Liver (tissue), 3 donors: ENCODE results near the gene SMPD4.
"Not testable (repeated sequence)": the region's sequence is repeated elsewhere in the genome, so short reads cannot be mapped to it uniquely, and the experiment has no call there.

Source experiments
- FOXA1 ChIP-seq: IDR thresholded peaks from 2 replicates; pipeline ENCODE4 v1.6.1; 2016; ENCODE audit warnings: antibody characterized with exemption
- SP1 ChIP-seq: IDR thresholded peaks from 2 replicates; pipeline ENCODE4 v1.6.1; 2018; ENCODE audit warnings: antibody characterized with exemption, mild to moderate bottlenecking
- TF ChIP-seq, protein P1 (sequence below): fragments of 150-350 bp; IDR thresholded peaks from 2 replicates; pipeline ENCODE4 v1.5.1; 2017; ENCODE audit warnings: improper control_type of control experiment, low read depth, low read length; ENCODE audit not compliant: missing input control
- TF ChIP-seq, protein P2 (sequence below): IDR thresholded peaks from 2 replicates; pipeline ENCODE4 v1.6.1; 2016; ENCODE audit warnings: antibody characterized with exemption, mild to moderate bottlenecking
- TF ChIP-seq, protein P3 (sequence below): IDR thresholded peaks from 2 replicates; pipeline ENCODE4 v1.6.1; 2016; ENCODE audit warnings: antibody characterized with exemption
- donor health status: healthy.
- donor health status: healthy.

DNA sequence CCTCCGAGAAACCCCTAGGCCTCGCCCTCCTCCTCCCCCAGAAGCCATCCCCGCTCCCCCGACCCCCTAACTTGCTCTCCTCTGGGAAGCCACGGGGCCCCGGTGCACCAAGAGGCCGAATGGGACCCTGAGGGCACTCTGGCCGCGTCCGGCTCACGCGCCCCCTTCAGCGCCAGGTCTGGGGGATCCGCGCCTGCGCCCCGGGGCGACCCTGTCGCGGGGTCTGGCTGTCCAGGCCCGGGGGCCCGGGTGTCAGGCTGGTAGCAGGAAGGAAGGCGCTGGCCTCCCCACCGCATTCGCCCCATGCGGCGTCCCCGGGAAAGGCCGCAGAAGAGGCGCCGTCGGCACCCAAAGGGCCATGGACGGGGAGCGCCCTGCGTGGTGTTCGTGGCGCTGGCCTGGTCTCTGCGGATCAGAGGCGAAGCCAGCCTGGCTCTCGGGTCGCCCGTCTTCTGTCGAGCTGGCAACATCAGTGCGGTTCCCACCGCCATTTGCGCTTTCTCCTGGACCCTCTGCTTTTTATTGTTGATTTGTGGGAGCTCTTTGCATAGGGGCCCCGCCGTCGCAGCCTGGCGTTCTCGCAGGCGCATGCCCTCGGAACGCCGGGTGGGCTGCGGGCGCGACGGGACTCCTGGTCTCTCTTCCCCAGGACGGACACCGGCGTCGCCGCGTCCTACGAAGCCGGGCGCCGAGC lies 47.2 kb upstream of the SMPD4 start:
- TF ChIP-seq, protein P1, sequence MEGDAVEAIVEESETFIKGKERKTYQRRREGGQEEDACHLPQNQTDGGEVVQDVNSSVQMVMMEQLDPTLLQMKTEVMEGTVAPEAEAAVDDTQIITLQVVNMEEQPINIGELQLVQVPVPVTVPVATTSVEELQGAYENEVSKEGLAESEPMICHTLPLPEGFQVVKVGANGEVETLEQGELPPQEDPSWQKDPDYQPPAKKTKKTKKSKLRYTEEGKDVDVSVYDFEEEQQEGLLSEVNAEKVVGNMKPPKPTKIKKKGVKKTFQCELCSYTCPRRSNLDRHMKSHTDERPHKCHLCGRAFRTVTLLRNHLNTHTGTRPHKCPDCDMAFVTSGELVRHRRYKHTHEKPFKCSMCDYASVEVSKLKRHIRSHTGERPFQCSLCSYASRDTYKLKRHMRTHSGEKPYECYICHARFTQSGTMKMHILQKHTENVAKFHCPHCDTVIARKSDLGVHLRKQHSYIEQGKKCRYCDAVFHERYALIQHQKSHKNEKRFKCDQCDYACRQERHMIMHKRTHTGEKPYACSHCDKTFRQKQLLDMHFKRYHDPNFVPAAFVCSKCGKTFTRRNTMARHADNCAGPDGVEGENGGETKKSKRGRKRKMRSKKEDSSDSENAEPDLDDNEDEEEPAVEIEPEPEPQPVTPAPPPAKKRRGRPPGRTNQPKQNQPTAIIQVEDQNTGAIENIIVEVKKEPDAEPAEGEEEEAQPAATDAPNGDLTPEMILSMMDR: not testable (repeated sequence)
- TF ChIP-seq, protein P2, sequence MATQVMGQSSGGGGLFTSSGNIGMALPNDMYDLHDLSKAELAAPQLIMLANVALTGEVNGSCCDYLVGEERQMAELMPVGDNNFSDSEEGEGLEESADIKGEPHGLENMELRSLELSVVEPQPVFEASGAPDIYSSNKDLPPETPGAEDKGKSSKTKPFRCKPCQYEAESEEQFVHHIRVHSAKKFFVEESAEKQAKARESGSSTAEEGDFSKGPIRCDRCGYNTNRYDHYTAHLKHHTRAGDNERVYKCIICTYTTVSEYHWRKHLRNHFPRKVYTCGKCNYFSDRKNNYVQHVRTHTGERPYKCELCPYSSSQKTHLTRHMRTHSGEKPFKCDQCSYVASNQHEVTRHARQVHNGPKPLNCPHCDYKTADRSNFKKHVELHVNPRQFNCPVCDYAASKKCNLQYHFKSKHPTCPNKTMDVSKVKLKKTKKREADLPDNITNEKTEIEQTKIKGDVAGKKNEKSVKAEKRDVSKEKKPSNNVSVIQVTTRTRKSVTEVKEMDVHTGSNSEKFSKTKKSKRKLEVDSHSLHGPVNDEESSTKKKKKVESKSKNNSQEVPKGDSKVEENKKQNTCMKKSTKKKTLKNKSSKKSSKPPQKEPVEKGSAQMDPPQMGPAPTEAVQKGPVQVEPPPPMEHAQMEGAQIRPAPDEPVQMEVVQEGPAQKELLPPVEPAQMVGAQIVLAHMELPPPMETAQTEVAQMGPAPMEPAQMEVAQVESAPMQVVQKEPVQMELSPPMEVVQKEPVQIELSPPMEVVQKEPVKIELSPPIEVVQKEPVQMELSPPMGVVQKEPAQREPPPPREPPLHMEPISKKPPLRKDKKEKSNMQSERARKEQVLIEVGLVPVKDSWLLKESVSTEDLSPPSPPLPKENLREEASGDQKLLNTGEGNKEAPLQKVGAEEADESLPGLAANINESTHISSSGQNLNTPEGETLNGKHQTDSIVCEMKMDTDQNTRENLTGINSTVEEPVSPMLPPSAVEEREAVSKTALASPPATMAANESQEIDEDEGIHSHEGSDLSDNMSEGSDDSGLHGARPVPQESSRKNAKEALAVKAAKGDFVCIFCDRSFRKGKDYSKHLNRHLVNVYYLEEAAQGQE: not testable (repeated sequence)
- not testable (repeated sequence) for TF ChIP-seq SP1, FOXA1
- TF ChIP-seq, protein P3, sequence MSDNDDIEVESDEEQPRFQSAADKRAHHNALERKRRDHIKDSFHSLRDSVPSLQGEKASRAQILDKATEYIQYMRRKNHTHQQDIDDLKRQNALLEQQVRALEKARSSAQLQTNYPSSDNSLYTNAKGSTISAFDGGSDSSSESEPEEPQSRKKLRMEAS: not testable (repeated sequence)
